ENCODE results near the gene TNK1.

TNK1 gene

DNA sequence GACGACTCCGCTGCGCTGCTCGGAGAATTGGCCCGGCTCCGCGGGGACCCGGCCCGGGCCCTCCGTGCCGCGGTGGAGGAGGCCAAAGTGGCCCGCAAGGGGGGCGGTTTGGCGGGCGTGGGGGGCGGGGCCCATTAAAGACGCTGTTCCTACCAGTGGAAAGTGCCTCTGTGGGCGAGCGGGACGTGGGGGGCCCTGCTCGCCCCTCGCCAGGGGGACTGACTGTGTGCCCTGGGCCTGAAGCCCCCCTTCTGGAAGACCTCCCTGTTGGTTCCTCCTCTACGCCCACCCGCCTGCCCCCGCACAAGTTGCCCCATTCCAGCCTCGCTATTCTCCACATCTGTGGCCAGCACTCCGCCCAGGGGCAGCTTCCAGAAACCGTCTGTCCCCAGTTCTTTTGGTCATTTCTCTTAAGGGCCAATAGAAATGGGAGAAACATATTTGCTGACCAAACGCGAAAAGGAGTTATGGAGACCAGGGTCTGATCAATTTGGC lies 56.5 kb downstream of the TNK1 start:
- no peak for DNase-seq

GRCh38 chr17:7437950-7438614 lies 57.2 kb downstream of the TNK1 start:
- DNase-seq: no peak

- DNase-seq: no peak
Measured at GRCh38 chr17:7438656-7439460, 58.0 kb downstream of the TNK1 start.
